Measurements from ENCODE around the gene DBX1.

GRCh38 chr11:20161230-20161918 lies 1.1 kb upstream of the DBX1 start:
- no peak for TF ChIP-seq IRF3 (IDR thresholded peaks at IDR 0.05)
- no peak for TF ChIP-seq SMC3 (IDR thresholded peaks at IDR 0.05; ENCODE audit: borderline replicate concordance, low read length)
- TF ChIP-seq ZNF384 (IDR thresholded peaks at IDR 0.05; ENCODE audit: borderline replicate concordance, low read depth, low read length): no peak
- no peak for TF ChIP-seq CBX5 (IDR thresholded peaks at IDR 0.05; ENCODE audit: low read depth)
- no peak for TF ChIP-seq NFXL1 (IDR thresholded peaks at IDR 0.05; ENCODE audit: borderline replicate concordance)
